CD14-positive monocyte (primary cell): ENCODE data around the gene MRGPRE. TPM values are rescaled to one million over a fixed set of nuclear protein-coding genes. Genes with fewer than 3 reads are reported as not detected.

Experiments used
- DNase-seq, 3 donors: peaks; one replicate each; pipeline ENCODE4 v3.0.0-alpha.2; 2011 to 2022
- H2AFZ ChIP-seq: 2 replicates; pipeline ENCODE4 v1.6.0; 2012; ENCODE audit warnings: mild to moderate bottlenecking, low read depth, low read length, inconsistent platforms; ENCODE audit not compliant: insufficient read depth, poor library complexity, severe bottlenecking
- H3K27ac ChIP-seq, 2 donors: 1 replicate in 1 of 2; 2 replicates in 1 of 2; pipeline ENCODE4 v1.5.1; 2012 to 2013; ENCODE audit warnings: low read length in 2 of 2, control low read depth in 1 of 2, inconsistent platforms in 1 of 2, low read depth in 1 of 2, mild to moderate bottlenecking in 1 of 2
- H3K27me3 ChIP-seq, 2 donors: one replicate each; pipeline versions ENCODE4 v1.6.0 to v1.6.1; 2011 to 2013; ENCODE audit warnings: low read length in 2 of 2; ENCODE audit not compliant: control insufficient read depth in 2 of 2, insufficient read depth in 2 of 2
- H3K36me3 ChIP-seq, 2 donors: replicated peaks in 1 of 2; 1 replicate in 1 of 2; 2 replicates in 1 of 2; pipeline versions ENCODE4 v1.5.1 to v1.6.1; 2012 to 2013; ENCODE audit warnings: low read length in 2 of 2, control low read depth in 1 of 2, inconsistent platforms in 1 of 2, mild to moderate bottlenecking in 1 of 2; ENCODE audit not compliant: insufficient read depth in 2 of 2, control insufficient read depth in 1 of 2
- H3K4me1 ChIP-seq, 2 donors: 1 replicate in 1 of 2; 2 replicates in 1 of 2; pipeline versions ENCODE4 v1.5.1 to v1.6.1; 2012 to 2013; ENCODE audit warnings: low read length in 2 of 2, control low read depth in 1 of 2, inconsistent platforms in 1 of 2, mild to moderate bottlenecking in 1 of 2, moderate library complexity in 1 of 2; ENCODE audit not compliant: insufficient read depth in 2 of 2, control insufficient read depth in 1 of 2
- H3K4me2 ChIP-seq: replicated peaks from 2 replicates; pipeline ENCODE3; 2012; ENCODE audit warnings: low read length, moderate library complexity, mild to moderate bottlenecking; ENCODE audit not compliant: poor library complexity, severe bottlenecking; ENCODE audit errors: extremely low read depth
- H3K4me3 ChIP-seq, 3 experiments: fragments of 200-600 bp in 1 of 3; sonication (generic) in 1 of 3; replicated peaks in 1 of 3; 1 replicate in 2 of 3; 2 replicates in 1 of 3; pipeline ENCODE4 v1.5.1; 2011 to 2013; ENCODE audit warnings: low read length in 3 of 3, mild to moderate bottlenecking in 3 of 3, control low read depth in 2 of 3, low read depth in 2 of 3, inconsistent platforms in 1 of 3, moderate library complexity in 1 of 3
- H3K79me2 ChIP-seq: 2 replicates; pipeline ENCODE4 v1.6.0; 2012; ENCODE audit warnings: mild to moderate bottlenecking, control low read depth, inconsistent platforms, low read length, moderate library complexity; ENCODE audit not compliant: insufficient read depth
- H3K9ac ChIP-seq: 2 replicates; pipeline ENCODE4 v1.6.0; 2017; ENCODE audit warnings: low read length, mild to moderate bottlenecking; ENCODE audit not compliant: insufficient read depth, poor library complexity, severe bottlenecking
- H3K9me3 ChIP-seq, 2 donors: replicated peaks in 1 of 2; 1 replicate in 1 of 2; 2 replicates in 1 of 2; pipeline versions ENCODE4 v1.5.1 to v1.6.1; 2012 to 2013; ENCODE audit warnings: low read length in 2 of 2, control low read depth in 1 of 2; ENCODE audit not compliant: control insufficient read depth in 1 of 2, insufficient read depth in 1 of 2
- H4K20me1 ChIP-seq: 2 replicates; pipeline ENCODE4 v1.6.0; 2012; ENCODE audit warnings: mild to moderate bottlenecking, low read length, control low read depth, moderate library complexity; ENCODE audit not compliant: insufficient read depth
- H3K27ac Mint-ChIP-seq, 7 donors: one replicate each; pipeline ENCODE4 v1.8.0; 2020; ENCODE audit warnings: mild to moderate bottlenecking in 7 of 7, mixed read lengths in 7 of 7, moderate library complexity in 6 of 7, inconsistent platforms in 2 of 7
- H3K27me3 Mint-ChIP-seq, 3 donors: one replicate each; pipeline ENCODE4 v1.8.0; 2021 to 2022; ENCODE audit warnings: low read depth in 3 of 3, mild to moderate bottlenecking in 3 of 3, mixed read lengths in 3 of 3, moderate library complexity in 3 of 3, inconsistent platforms in 1 of 3
- H3K36me3 Mint-ChIP-seq, 2 donors: one replicate each; pipeline ENCODE4 v1.8.0; 2020; ENCODE audit warnings: mixed read lengths in 2 of 2, inconsistent platforms in 1 of 2, mild to moderate bottlenecking in 1 of 2
- H3K4me1 Mint-ChIP-seq: one replicate; pipeline ENCODE4 v1.8.0; 2020; ENCODE audit warnings: mild to moderate bottlenecking, mixed read lengths
- H3K4me3 Mint-ChIP-seq, 2 donors: one replicate each; pipeline ENCODE4 v1.8.0; 2020; ENCODE audit warnings: mild to moderate bottlenecking in 2 of 2, mixed read lengths in 2 of 2, moderate library complexity in 1 of 2
- H3K9me3 Mint-ChIP-seq, 7 donors: one replicate each; pipeline ENCODE4 v1.8.0; 2020 to 2022; ENCODE audit warnings: mixed read lengths in 7 of 7, mild to moderate bottlenecking in 6 of 7, moderate library complexity in 6 of 7, inconsistent platforms in 2 of 7
- CTCF ChIP-seq: fragments of 200-600 bp; IDR thresholded peaks from one replicate; pipeline ENCODE4 v1.8.0; 2022; ENCODE audit warnings: antibody characterized with exemption, mild to moderate bottlenecking
- WGBS: methylation state at CpG from one replicate; pipeline ENCODE4 v1.1.5; 2013; ENCODE audit warnings: missing lambda C conversion rate; ENCODE audit not compliant: insufficient coverage; 5-methylcytosine and 5-hydroxymethylcytosine counted together
- intact Hi-C, 2 donors: fragments of 100-400 bp; cut with micrococcal nuclease; formaldehyde crosslinking; loops; one replicate each; pipeline versions ENCODE4 v1.15.0 to v1.15.1; 2023
- polyA plus RNA-seq, 3 donors: library from polyadenylated mRNA; depleted of rRNA in 1 of 3; unstranded in 2 of 3; stranded (reverse) in 1 of 3; fragments of 300-500 nt in 2 of 3; fragments of >200 nt in 1 of 3; fragmentation: Illumina TruSeq in 2 of 3; gene quantifications; 1 replicate in 2 of 3; 2 replicates in 1 of 3; pipeline ENCODE4 v1.2.3, GENCODE V29; 2012 to 2021

Gene MRGPRE
- polyA plus RNA-seq, 3 donors = not detected

GRCh38 chr11:3194016-3194816 is 38.0 kb downstream of the MRGPRE start:
- Histone ChIP-seq H3K79me2 (no peaks in the 10 kb centered on the region), H3K4me3 (no peak overlapping the region), H3K36me3 (no peaks in the 10 kb centered on the region), H4K20me1 (no peaks in the 10 kb centered on the region), H3K4me2 (no peak overlapping the region), H3K4me1 (peaks cover 3 to 7% of the 10 kb centered on the region in 2 donors), H2AFZ (no peak overlapping the region), H3K9me3 (no peaks in the 10 kb centered on the region), H3K27me3 (no peaks in the 10 kb centered on the region), H3K9ac (no peak overlapping the region), H3K27ac (no peak overlapping the region)
- intact Hi-C loops = no loop called here
- DNase-seq = no peak
- peaks cover 0 to 25% (median 4%) of the 10 kb centered on the region in 3 donors for H3K27me3 Mint-ChIP-seq
- no peak overlapping the region for H3K4me3 Mint-ChIP-seq
- H3K9me3 Mint-ChIP-seq = peaks cover 0 to 13% (median 6%) of the 10 kb centered on the region in 7 donors
- peaks cover 4% of the 10 kb centered on the region for H3K4me1 Mint-ChIP-seq
- no peaks in the 10 kb centered on the region for H3K36me3 Mint-ChIP-seq
- no peak overlapping the region for H3K27ac Mint-ChIP-seq
- TF ChIP-seq CTCF = no peak
- WGBS = no CpG with 5 or more reads among the region's 12 CpGs

- no peak for TF ChIP-seq CTCF
- H3K36me3 ChIP-seq = no peaks in the 10 kb centered on the region
- no peaks in the 10 kb centered on the region for H3K27me3 ChIP-seq
- Mint-ChIP-seq H3K27me3 (peaks cover 0 to 25% (median 4%) of the 10 kb centered on the region in 3 donors), H3K4me3 (no peak overlapping the region), H3K9me3 (peaks cover 0 to 13% (median 6%) of the 10 kb centered on the region in 7 donors), H3K36me3 (no peaks in the 10 kb centered on the region), H3K27ac (no peak overlapping the region), H3K4me1 (peaks cover 4% of the 10 kb centered on the region)
- peaks cover 3 to 7% of the 10 kb centered on the region in 2 donors for H3K4me1 ChIP-seq
- H3K27ac ChIP-seq = no peak overlapping the region
- no peaks in the 10 kb centered on the region for H3K79me2 ChIP-seq
- H3K9me3 ChIP-seq = no peaks in the 10 kb centered on the region
- DNase-seq = no peak
- H3K4me2 ChIP-seq = no peak overlapping the region
- intact Hi-C loops = no loop called here
- H3K4me3 ChIP-seq = no peak overlapping the region
- WGBS = 83% methylated on average over 14 of the region's 19 CpGs
- no peak overlapping the region for H2AFZ ChIP-seq
- H3K9ac ChIP-seq = no peak overlapping the region
- no peaks in the 10 kb centered on the region for H4K20me1 ChIP-seq
Measured at GRCh38 chr11:3193373-3194015, 38.7 kb downstream of the MRGPRE start.
